Thoracic aorta (tissue), 2 donors: ENCODE measurements around the gene GAMT. TPM values are rescaled to one million over a fixed set of nuclear protein-coding genes. Genes with fewer than 3 reads are reported as not detected.

Experiments
- ATAC-seq: fragments of 150-250 bp; one replicate; pipeline ENCODE4 v1.8.0; 2017; ENCODE audit warnings: low read depth; ENCODE audit not compliant: insufficient number of reproducible peaks, low FRiP score
- DNase-seq: peaks from one replicate; pipeline ENCODE4 v3.0.0-alpha.2; 2020; ENCODE audit warnings: low spot score
- H3K27ac ChIP-seq, 2 donors: fragments of 200-600 bp; sonication (generic); 1 replicate in 1 of 2; 2 replicates in 1 of 2; pipeline ENCODE4 v1.5.1; 2016; ENCODE audit warnings: mild to moderate bottlenecking in 2 of 2, moderate library complexity in 2 of 2
- H3K27me3 ChIP-seq: fragments of 200-600 bp; sonication (generic); replicated peaks from 2 replicates; pipeline ENCODE4 v1.6.0; 2016; ENCODE audit warnings: mild to moderate bottlenecking; ENCODE audit not compliant: insufficient read depth
- H3K36me3 ChIP-seq: fragments of 200-600 bp; sonication (generic); one replicate; pipeline ENCODE4 v1.5.1; 2016
- H3K4me1 ChIP-seq, 2 donors: fragments of 200-600 bp; sonication (generic); 1 replicate in 1 of 2; 2 replicates in 1 of 2; pipeline versions ENCODE4 v1.5.1 to v1.6.0; 2016; ENCODE audit warnings: low read depth in 2 of 2, mild to moderate bottlenecking in 1 of 2; ENCODE audit not compliant: control insufficient read depth in 1 of 2
- H3K4me3 ChIP-seq: fragments of 200-600 bp; sonication (generic); 2 replicates; pipeline ENCODE4 v1.5.1; 2016; ENCODE audit warnings: mild to moderate bottlenecking
- H3K9me3 ChIP-seq: fragments of 200-600 bp; sonication (generic); 2 replicates; pipeline ENCODE4 v1.5.1; 2016
- total RNA-seq, 2 donors: library from RNA; depleted of rRNA; stranded (reverse); fragments of >200 nt; gene quantifications; one replicate each; pipeline versions ENCODE4 v1.1.0 to v1.2.3, GENCODE V29; 2016
- TF ChIP-seq, protein P1 (sequence below): fragments of 200-600 bp; sonication (generic); IDR thresholded peaks from one replicate; pipeline ENCODE4 v1.5.1; 2019; ENCODE audit warnings: antibody characterized with exemption

Gene GAMT
- total RNA-seq, 2 donors from 2014 or later, result 27.6 to 55.1 TPM

DNA sequence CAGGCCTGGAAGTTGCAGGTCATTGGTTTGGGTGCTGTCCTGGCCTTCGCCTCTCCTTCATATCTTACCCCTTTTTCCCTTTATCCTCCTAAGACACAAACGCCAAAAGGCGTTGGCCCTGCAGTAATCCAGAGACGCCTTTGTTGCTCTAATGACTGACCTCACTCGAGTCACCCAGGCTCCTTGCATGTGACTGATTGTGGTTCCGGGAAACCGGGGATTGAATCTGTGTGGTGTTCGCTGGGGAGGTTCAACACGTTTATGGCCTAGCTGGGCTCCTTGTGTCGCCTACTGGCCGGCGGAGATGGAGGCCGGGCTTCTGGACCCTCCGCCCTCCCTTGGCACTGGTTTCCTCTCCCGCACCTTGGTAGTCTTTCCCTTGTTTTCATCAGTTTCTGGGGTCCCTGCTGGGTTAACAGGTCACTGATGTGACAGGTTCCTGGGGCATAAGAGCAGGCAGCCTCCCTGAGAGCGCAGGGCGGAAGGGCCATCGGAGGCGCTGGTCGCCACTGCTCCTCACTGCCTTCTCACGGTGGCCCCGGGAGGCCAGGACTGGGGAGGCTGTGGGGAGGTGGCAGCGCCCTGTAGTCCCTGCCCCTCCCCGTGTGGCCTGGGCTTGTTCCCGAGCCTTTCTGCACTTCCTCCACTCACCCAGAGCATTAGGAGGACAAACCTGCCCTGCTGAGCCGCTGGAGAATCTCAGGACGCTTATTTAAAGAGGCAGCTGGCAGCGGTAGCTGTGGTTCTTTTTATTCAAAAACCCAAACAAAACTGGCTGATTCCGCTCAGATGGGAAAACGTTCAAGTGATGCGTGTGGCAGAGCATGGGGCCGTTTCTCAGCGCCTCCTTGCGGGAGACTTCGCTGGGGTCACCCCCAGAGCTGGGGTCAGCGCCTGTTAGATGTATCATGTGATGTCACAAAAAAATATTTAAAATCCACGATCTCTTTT lies 35.7 kb downstream of the GAMT start:
- DNase-seq (no peak), ATAC-seq (no peak)
- Histone ChIP-seq H3K9me3 (no peaks in the 10 kb centered on the region), H3K36me3 (peaks cover 50% of the 10 kb centered on the region), H3K27ac (no peak overlapping the region), H3K27me3 (no peaks in the 10 kb centered on the region), H3K4me3 (no peak overlapping the region), H3K4me1 (peaks cover 4 to 40% of the 10 kb centered on the region in 2 donors)
- TF ChIP-seq, protein P1, sequence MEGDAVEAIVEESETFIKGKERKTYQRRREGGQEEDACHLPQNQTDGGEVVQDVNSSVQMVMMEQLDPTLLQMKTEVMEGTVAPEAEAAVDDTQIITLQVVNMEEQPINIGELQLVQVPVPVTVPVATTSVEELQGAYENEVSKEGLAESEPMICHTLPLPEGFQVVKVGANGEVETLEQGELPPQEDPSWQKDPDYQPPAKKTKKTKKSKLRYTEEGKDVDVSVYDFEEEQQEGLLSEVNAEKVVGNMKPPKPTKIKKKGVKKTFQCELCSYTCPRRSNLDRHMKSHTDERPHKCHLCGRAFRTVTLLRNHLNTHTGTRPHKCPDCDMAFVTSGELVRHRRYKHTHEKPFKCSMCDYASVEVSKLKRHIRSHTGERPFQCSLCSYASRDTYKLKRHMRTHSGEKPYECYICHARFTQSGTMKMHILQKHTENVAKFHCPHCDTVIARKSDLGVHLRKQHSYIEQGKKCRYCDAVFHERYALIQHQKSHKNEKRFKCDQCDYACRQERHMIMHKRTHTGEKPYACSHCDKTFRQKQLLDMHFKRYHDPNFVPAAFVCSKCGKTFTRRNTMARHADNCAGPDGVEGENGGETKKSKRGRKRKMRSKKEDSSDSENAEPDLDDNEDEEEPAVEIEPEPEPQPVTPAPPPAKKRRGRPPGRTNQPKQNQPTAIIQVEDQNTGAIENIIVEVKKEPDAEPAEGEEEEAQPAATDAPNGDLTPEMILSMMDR, result no peak

DNA sequence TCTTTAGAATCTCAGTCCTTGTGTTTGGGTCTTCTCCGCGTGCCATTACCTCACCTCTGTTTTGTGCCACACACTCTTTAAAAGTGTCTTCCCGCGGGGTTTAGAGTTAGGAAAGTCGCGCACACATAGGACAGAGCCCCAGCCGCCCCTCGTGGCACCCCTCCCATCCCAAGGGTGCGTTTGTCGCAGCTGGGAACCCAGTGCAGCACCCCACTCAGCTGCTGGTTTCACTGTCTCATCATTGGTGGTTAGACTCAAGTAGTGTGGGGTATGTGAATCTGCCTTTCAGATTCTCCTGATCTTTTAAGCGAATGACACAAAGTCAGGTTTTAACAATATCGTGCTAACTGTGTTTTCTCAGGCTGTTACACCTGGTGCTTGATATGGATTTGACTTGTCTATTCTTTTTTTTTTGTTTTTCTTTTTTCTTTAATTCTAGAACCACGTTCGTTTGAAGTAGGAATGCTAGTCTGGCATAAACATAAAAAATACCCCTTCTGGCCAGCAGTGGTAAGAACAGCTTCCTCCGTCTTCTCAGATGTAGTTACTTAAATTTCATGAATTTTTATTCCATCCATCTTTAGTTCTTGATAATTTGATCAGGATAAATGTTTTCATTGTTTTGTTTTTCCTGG lies 37.2 kb downstream of the GAMT start:
- DNase-seq, result no peak
- Histone ChIP-seq H3K36me3 (peaks cover 37% of the 10 kb centered on the region), H3K27ac (no peak overlapping the region), H3K4me1 (peaks cover 7 to 46% of the 10 kb centered on the region in 2 donors), H3K27me3 (no peaks in the 10 kb centered on the region), H3K4me3 (no peak overlapping the region), H3K9me3 (no peaks in the 10 kb centered on the region)
- no peak for ATAC-seq
- TF ChIP-seq, protein P1, result no peak

DNA sequence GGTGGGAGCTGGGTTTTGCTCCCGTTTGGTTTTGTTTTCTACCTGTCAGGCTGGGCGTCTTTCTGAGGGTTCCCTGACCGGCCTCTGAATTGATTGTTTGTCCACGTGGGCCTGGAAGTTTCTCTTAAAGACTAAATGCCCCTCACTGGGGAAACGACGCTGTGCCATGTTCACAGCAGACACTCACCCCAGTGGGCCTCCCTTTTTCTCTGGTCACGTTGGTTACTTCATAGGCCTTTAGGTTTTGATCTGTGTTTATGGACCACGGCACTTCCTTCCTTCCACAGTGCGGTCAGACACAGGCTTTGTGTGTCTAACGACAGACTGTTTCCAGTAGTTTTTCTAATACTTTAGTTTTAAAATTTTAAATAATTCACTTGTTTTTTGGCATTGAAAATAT lies 37.7 kb downstream of the GAMT start:
- Histone ChIP-seq H3K27ac (no peak overlapping the region), H3K27me3 (no peaks in the 10 kb centered on the region), H3K4me3 (no peak overlapping the region), H3K9me3 (no peaks in the 10 kb centered on the region), H3K36me3 (peaks cover 33% of the 10 kb centered on the region), H3K4me1 (peaks cover 7 to 46% of the 10 kb centered on the region in 2 donors)
- TF ChIP-seq, protein P1, result no peak
- no peak for ATAC-seq
- DNase-seq, result no peak

DNA sequence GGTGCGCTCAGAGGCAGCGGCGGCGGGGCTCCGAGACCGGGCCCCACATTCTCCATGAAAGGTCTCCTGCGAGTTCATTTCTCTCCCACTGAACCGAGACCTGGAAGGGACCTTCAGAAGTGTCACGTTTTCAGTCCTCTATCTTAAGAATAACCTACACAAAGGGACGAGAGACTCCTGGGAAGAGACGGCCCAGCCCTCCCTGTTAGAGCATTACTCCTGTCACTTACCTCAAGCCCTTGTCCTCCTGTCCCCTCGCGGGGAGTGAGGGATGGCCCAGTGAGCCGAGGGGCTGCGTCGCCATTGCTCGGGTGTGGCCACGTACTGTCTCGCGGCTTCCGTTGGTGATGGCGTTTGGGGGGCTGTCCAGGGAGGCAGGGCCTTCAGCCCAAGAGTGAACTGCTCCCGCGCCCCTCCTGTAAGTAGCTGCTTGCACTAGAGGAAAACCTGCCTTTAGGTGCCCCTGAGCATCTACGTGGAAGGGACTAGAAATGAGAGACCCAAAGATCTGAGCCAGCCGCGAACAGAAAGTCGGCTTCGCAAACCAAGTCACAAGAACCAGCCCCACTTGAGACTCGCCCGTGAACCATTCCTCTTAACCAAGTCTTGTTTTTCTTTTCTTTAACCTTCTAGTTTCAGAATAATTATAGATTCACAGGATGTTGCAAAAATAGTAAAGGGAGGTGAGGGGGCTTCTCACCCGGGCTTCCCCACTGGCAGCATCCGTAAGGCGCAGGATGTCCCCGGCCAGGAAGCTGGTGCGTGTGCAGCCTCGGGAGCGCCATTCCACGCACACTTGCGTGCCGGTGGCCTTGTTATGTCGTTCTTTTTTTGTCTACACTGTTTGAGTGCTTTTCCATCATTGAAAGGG lies 38.7 kb downstream of the GAMT start:
- no peaks in the 10 kb centered on the region for H3K9me3 ChIP-seq
- peaks cover 29% of the 10 kb centered on the region for H3K36me3 ChIP-seq
- TF ChIP-seq, protein P1, result no peak
- no peak overlapping the region for H3K27ac ChIP-seq
- H3K27me3 ChIP-seq, result no peaks in the 10 kb centered on the region
- peaks cover 7 to 47% of the 10 kb centered on the region in 2 donors for H3K4me1 ChIP-seq
- H3K4me3 ChIP-seq, result no peak overlapping the region
- ATAC-seq, result no peak
- DNase-seq, result no peak
